ENCODE measurements around the gene TIAM2.
A peak's percentile ranks its signal among the peaks of the same experiment; 100 is the strongest.

TIAM2 gene

GRCh38 chr6:155235087-155235486 is 240.0 kb downstream of the TIAM2 start:
- DNase-seq (ENCODE audit: low read depth), result no peak

GRCh38 chr6:155237613-155238012 is 242.5 kb downstream of the TIAM2 start:
- DNase-seq (ENCODE audit: low read depth), result no peak

- no peak for DNase-seq (ENCODE audit: low read depth)
Measured at GRCh38 chr6:155240905-155241600, 245.9 kb downstream of the TIAM2 start.

GRCh38 chr6:155241966-155242365 is 246.9 kb downstream of the TIAM2 start:
- no peak for DNase-seq (ENCODE audit: low read depth)

GRCh38 chr6:155244434-155244833 is 249.3 kb downstream of the TIAM2 start:
- no peak for DNase-seq (ENCODE audit: low read depth)

GRCh38 chr6:155245193-155245592 is 250.1 kb downstream of the TIAM2 start:
- DNase-seq (ENCODE audit: low read depth), result no peak

- no peak for DNase-seq (ENCODE audit: low read depth)
Measured at GRCh38 chr6:155245831-155246230, 250.7 kb downstream of the TIAM2 start.

- no peak for DNase-seq (ENCODE audit: low read depth)
Measured at GRCh38 chr6:155246825-155247224, 251.7 kb downstream of the TIAM2 start.

GRCh38 chr6:155247618-155248007 is 252.5 kb downstream of the TIAM2 start:
- DNase-seq (ENCODE audit: low read depth), result no peak

- DNase-seq (ENCODE audit: low read depth), result peak; percentile 65
Measured at GRCh38 chr6:155248008-155249001, 253.2 kb downstream of the TIAM2 start.

GRCh38 chr6:155250701-155251381 is 255.7 kb downstream of the TIAM2 start:
- no peak for DNase-seq (ENCODE audit: low read depth)

GRCh38 chr6:155252581-155252980 is 257.5 kb downstream of the TIAM2 start:
- DNase-seq (ENCODE audit: low read depth), result no peak

GRCh38 chr6:155253337-155253736 is 258.2 kb downstream of the TIAM2 start:
- no peak for DNase-seq (ENCODE audit: low read depth)

- DNase-seq (ENCODE audit: low read depth), result no peak
Measured at GRCh38 chr6:155254139-155254538, 259.0 kb downstream of the TIAM2 start.

GRCh38 chr6:155256122-155256795 is 261.1 kb downstream of the TIAM2 start:
- DNase-seq (ENCODE audit: low read depth), result peak; percentile 34

- DNase-seq (ENCODE audit: low read depth), result no peak
Measured at GRCh38 chr6:155257796-155258195, 262.7 kb downstream of the TIAM2 start.

GRCh38 chr6:155259204-155259603 is 264.1 kb downstream of the TIAM2 start:
- no peak for DNase-seq (ENCODE audit: low read depth)

GRCh38 chr6:155259897-155260296 is 264.8 kb downstream of the TIAM2 start:
- no peak for DNase-seq (ENCODE audit: low read depth)

GRCh38 chr6:155260686-155261085 is 265.6 kb downstream of the TIAM2 start:
- no peak for DNase-seq (ENCODE audit: low read depth)

GRCh38 chr6:155261111-155261900 is 266.2 kb downstream of the TIAM2 start:
- DNase-seq (ENCODE audit: low read depth), result no peak

GRCh38 chr6:155262655-155263054 is 267.5 kb downstream of the TIAM2 start:
- DNase-seq (ENCODE audit: low read depth), result no peak
